ENCODE data around the gene P2RY1.

Gene P2RY1

GRCh38 chr3:152823781-152824180 lies 11.2 kb upstream of the P2RY1 start:
- no peaks in the 10 kb centered on the region for H3K27me3 ChIP-seq (ENCODE audit: control insufficient read depth in 2 of 2, insufficient read depth in 2 of 2, low read length in 2 of 2)
- no peaks in the 10 kb centered on the region for H3K36me3 ChIP-seq (ENCODE audit: control insufficient read depth in 2 of 2, insufficient read depth in 2 of 2, low read length in 2 of 2)
- no peaks in the 10 kb centered on the region for H3K9me3 ChIP-seq (ENCODE audit: control insufficient read depth in 2 of 2, low read length in 2 of 2)
- H3K4me1 ChIP-seq (ENCODE audit: control insufficient read depth in 2 of 2, insufficient read depth in 2 of 2, low read length in 2 of 2), result peaks cover 0 to 4% of the 10 kb centered on the region in 2 donors
- no peak overlapping the region for H3K9ac ChIP-seq (ENCODE audit: low read depth in 1 of 2, low read length in 2 of 2)
- no peak overlapping the region for H3K27ac ChIP-seq (ENCODE audit: low read depth in 2 of 2, low read length in 2 of 2)
- H3K4me3 ChIP-seq (ENCODE audit: low read length in 2 of 2), result no peak overlapping the region

- H3K4me3 ChIP-seq (ENCODE audit: low read length in 2 of 2), result no peak overlapping the region
- no peak overlapping the region for H3K9ac ChIP-seq (ENCODE audit: low read depth in 1 of 2, low read length in 2 of 2)
- H3K4me1 ChIP-seq (ENCODE audit: control insufficient read depth in 2 of 2, insufficient read depth in 2 of 2, low read length in 2 of 2), result peaks cover 0 to 4% of the 10 kb centered on the region in 2 donors
- H3K27me3 ChIP-seq (ENCODE audit: control insufficient read depth in 2 of 2, insufficient read depth in 2 of 2, low read length in 2 of 2), result no peaks in the 10 kb centered on the region
- no peak overlapping the region for H3K27ac ChIP-seq (ENCODE audit: low read depth in 2 of 2, low read length in 2 of 2)
- no peaks in the 10 kb centered on the region for H3K9me3 ChIP-seq (ENCODE audit: control insufficient read depth in 2 of 2, low read length in 2 of 2)
- no peaks in the 10 kb centered on the region for H3K36me3 ChIP-seq (ENCODE audit: control insufficient read depth in 2 of 2, insufficient read depth in 2 of 2, low read length in 2 of 2)
Measured at GRCh38 chr3:152825566-152825965, 9.4 kb upstream of the P2RY1 start.

- no peaks in the 10 kb centered on the region for H3K27me3 ChIP-seq (ENCODE audit: control insufficient read depth in 2 of 2, insufficient read depth in 2 of 2, low read length in 2 of 2)
- H3K36me3 ChIP-seq (ENCODE audit: control insufficient read depth in 2 of 2, insufficient read depth in 2 of 2, low read length in 2 of 2), result no peaks in the 10 kb centered on the region
- H3K4me3 ChIP-seq (ENCODE audit: low read length in 2 of 2), result no peak overlapping the region
- no peak overlapping the region for H3K27ac ChIP-seq (ENCODE audit: low read depth in 2 of 2, low read length in 2 of 2)
- H3K9ac ChIP-seq (ENCODE audit: low read depth in 1 of 2, low read length in 2 of 2), result no peak overlapping the region
- H3K4me1 ChIP-seq (ENCODE audit: control insufficient read depth in 2 of 2, insufficient read depth in 2 of 2, low read length in 2 of 2), result peaks cover 0 to 4% of the 10 kb centered on the region in 2 donors
- H3K9me3 ChIP-seq (ENCODE audit: control insufficient read depth in 2 of 2, low read length in 2 of 2), result no peaks in the 10 kb centered on the region
Measured at GRCh38 chr3:152826476-152826875, 8.5 kb upstream of the P2RY1 start.

- no peak overlapping the region for H3K27ac ChIP-seq (ENCODE audit: low read depth in 2 of 2, low read length in 2 of 2)
- H3K4me3 ChIP-seq (ENCODE audit: low read length in 2 of 2), result no peak overlapping the region
- no peaks in the 10 kb centered on the region for H3K9me3 ChIP-seq (ENCODE audit: control insufficient read depth in 2 of 2, low read length in 2 of 2)
- no peak overlapping the region for H3K9ac ChIP-seq (ENCODE audit: low read depth in 1 of 2, low read length in 2 of 2)
- H3K4me1 ChIP-seq (ENCODE audit: control insufficient read depth in 2 of 2, insufficient read depth in 2 of 2, low read length in 2 of 2), result peaks cover 0 to 4% of the 10 kb centered on the region in 2 donors
- no peaks in the 10 kb centered on the region for H3K36me3 ChIP-seq (ENCODE audit: control insufficient read depth in 2 of 2, insufficient read depth in 2 of 2, low read length in 2 of 2)
- H3K27me3 ChIP-seq (ENCODE audit: control insufficient read depth in 2 of 2, insufficient read depth in 2 of 2, low read length in 2 of 2), result no peaks in the 10 kb centered on the region
Measured at GRCh38 chr3:152827313-152827712, 7.6 kb upstream of the P2RY1 start.

GRCh38 chr3:152828075-152828840 lies 6.7 kb upstream of the P2RY1 start:
- Histone ChIP-seq H3K4me3 (ENCODE audit: low read length in 2 of 2) (no peak overlapping the region), H3K27ac (ENCODE audit: low read depth in 2 of 2, low read length in 2 of 2) (no peak overlapping the region), H3K9ac (ENCODE audit: low read depth in 1 of 2, low read length in 2 of 2) (no peak overlapping the region), H3K27me3 (ENCODE audit: control insufficient read depth in 2 of 2, insufficient read depth in 2 of 2, low read length in 2 of 2) (no peaks in the 10 kb centered on the region), H3K4me1 (ENCODE audit: control insufficient read depth in 2 of 2, insufficient read depth in 2 of 2, low read length in 2 of 2) (peaks cover 0 to 4% of the 10 kb centered on the region in 2 donors), H3K36me3 (ENCODE audit: control insufficient read depth in 2 of 2, insufficient read depth in 2 of 2, low read length in 2 of 2) (no peaks in the 10 kb centered on the region), H3K9me3 (ENCODE audit: control insufficient read depth in 2 of 2, low read length in 2 of 2) (no peaks in the 10 kb centered on the region)

GRCh38 chr3:152830245-152830644 lies 4.7 kb upstream of the P2RY1 start:
- H3K27me3 ChIP-seq (ENCODE audit: control insufficient read depth in 2 of 2, insufficient read depth in 2 of 2, low read length in 2 of 2), result no peaks in the 10 kb centered on the region
- H3K9me3 ChIP-seq (ENCODE audit: control insufficient read depth in 2 of 2, low read length in 2 of 2), result no peaks in the 10 kb centered on the region
- H3K27ac ChIP-seq (ENCODE audit: low read depth in 2 of 2, low read length in 2 of 2), result no peak overlapping the region
- no peak overlapping the region for H3K4me3 ChIP-seq (ENCODE audit: low read length in 2 of 2)
- no peaks in the 10 kb centered on the region for H3K36me3 ChIP-seq (ENCODE audit: control insufficient read depth in 2 of 2, insufficient read depth in 2 of 2, low read length in 2 of 2)
- no peak overlapping the region for H3K9ac ChIP-seq (ENCODE audit: low read depth in 1 of 2, low read length in 2 of 2)
- peaks cover 0 to 10% of the 10 kb centered on the region in 2 donors for H3K4me1 ChIP-seq (ENCODE audit: control insufficient read depth in 2 of 2, insufficient read depth in 2 of 2, low read length in 2 of 2)

- no peak overlapping the region for H3K9ac ChIP-seq (ENCODE audit: low read depth in 1 of 2, low read length in 2 of 2)
Measured at GRCh38 chr3:152832046-152832445, 2.9 kb upstream of the P2RY1 start.

GRCh38 chr3:152833089-152833488 lies 1.8 kb upstream of the P2RY1 start:
- Histone ChIP-seq H3K27me3 (ENCODE audit: control insufficient read depth in 2 of 2, insufficient read depth in 2 of 2, low read length in 2 of 2) (no peaks in the 10 kb centered on the region), H3K27ac (ENCODE audit: low read depth in 2 of 2, low read length in 2 of 2) (no peak overlapping the region), H3K36me3 (ENCODE audit: control insufficient read depth in 2 of 2, insufficient read depth in 2 of 2, low read length in 2 of 2) (peaks cover 0 to 2% of the 10 kb centered on the region in 2 donors), H3K4me1 (ENCODE audit: control insufficient read depth in 2 of 2, insufficient read depth in 2 of 2, low read length in 2 of 2) (peaks cover 9 to 10% of the 10 kb centered on the region in 2 donors), H3K4me3 (ENCODE audit: low read length in 2 of 2) (no peak overlapping the region), H3K9ac (ENCODE audit: low read depth in 1 of 2, low read length in 2 of 2) (no peak overlapping the region), H3K9me3 (ENCODE audit: control insufficient read depth in 2 of 2, low read length in 2 of 2) (no peaks in the 10 kb centered on the region)

More at GRCh38 chr3:152832046-152832445, 2.9 kb upstream of the P2RY1 start:
- Histone ChIP-seq H3K9me3 (ENCODE audit: control insufficient read depth in 2 of 2, low read length in 2 of 2) (no peaks in the 10 kb centered on the region), H3K4me3 (ENCODE audit: low read length in 2 of 2) (no peak overlapping the region), H3K4me1 (ENCODE audit: control insufficient read depth in 2 of 2, insufficient read depth in 2 of 2, low read length in 2 of 2) (peaks cover 9 to 10% of the 10 kb centered on the region in 2 donors), H3K36me3 (ENCODE audit: control insufficient read depth in 2 of 2, insufficient read depth in 2 of 2, low read length in 2 of 2) (peaks cover 0 to 2% of the 10 kb centered on the region in 2 donors), H3K27me3 (ENCODE audit: control insufficient read depth in 2 of 2, insufficient read depth in 2 of 2, low read length in 2 of 2) (no peaks in the 10 kb centered on the region), H3K27ac (ENCODE audit: low read depth in 2 of 2, low read length in 2 of 2) (no peak overlapping the region)

GRCh38 chr3:152834191-152834775 lies 648 bp upstream of the P2RY1 start:
- Histone ChIP-seq H3K9me3 (ENCODE audit: control insufficient read depth in 2 of 2, low read length in 2 of 2) (no peaks in the 10 kb centered on the region), H3K9ac (ENCODE audit: low read depth in 1 of 2, low read length in 2 of 2) (peak overlapping the region; percentile 80 to 84), H3K4me3 (ENCODE audit: low read length in 2 of 2) (peak overlapping the region; percentile 90 to 94), H3K36me3 (ENCODE audit: control insufficient read depth in 2 of 2, insufficient read depth in 2 of 2, low read length in 2 of 2) (peaks cover 0 to 2% of the 10 kb centered on the region in 2 donors), H3K27ac (ENCODE audit: low read depth in 2 of 2, low read length in 2 of 2) (peak overlapping the region; percentile 81 to 92), H3K27me3 (ENCODE audit: control insufficient read depth in 2 of 2, insufficient read depth in 2 of 2, low read length in 2 of 2) (no peaks in the 10 kb centered on the region), H3K4me1 (ENCODE audit: control insufficient read depth in 2 of 2, insufficient read depth in 2 of 2, low read length in 2 of 2) (peaks cover 6 to 9% of the 10 kb centered on the region in 2 donors)

- Histone ChIP-seq H3K4me1 (ENCODE audit: control insufficient read depth in 2 of 2, insufficient read depth in 2 of 2, low read length in 2 of 2) (peaks cover 6 to 9% of the 10 kb centered on the region in 2 donors), H3K4me3 (ENCODE audit: low read length in 2 of 2) (peak overlapping the region; percentile 90 to 94), H3K9me3 (ENCODE audit: control insufficient read depth in 2 of 2, low read length in 2 of 2) (no peaks in the 10 kb centered on the region), H3K9ac (ENCODE audit: low read depth in 1 of 2, low read length in 2 of 2) (peak overlapping the region; percentile 80 to 84), H3K36me3 (ENCODE audit: control insufficient read depth in 2 of 2, insufficient read depth in 2 of 2, low read length in 2 of 2) (peaks cover 0 to 2% of the 10 kb centered on the region in 2 donors), H3K27me3 (ENCODE audit: control insufficient read depth in 2 of 2, insufficient read depth in 2 of 2, low read length in 2 of 2) (no peaks in the 10 kb centered on the region), H3K27ac (ENCODE audit: low read depth in 2 of 2, low read length in 2 of 2) (peak overlapping the region; percentile 81 to 92)
Measured at GRCh38 chr3:152835601-152836102, 721 bp downstream of the P2RY1 start.

Measured in mucosa of rectum (tissue), 2 donors.